Measurements from ENCODE around the gene IL17RE. TPM values are rescaled to one million over a fixed set of nuclear protein-coding genes. Genes with fewer than 3 reads are reported as not detected.

Gene IL17RE
- polyA plus RNA-seq, 3 donors, result 0.27 TPM; not detected in 2

GRCh38 chr3:9930804-9931418 is 28.3 kb downstream of the IL17RE start:
- Histone ChIP-seq H3K36me3 (replicated peaks in 1 of 2; ENCODE audit: control insufficient read depth in 1 of 2, insufficient read depth in 2 of 2, low read length in 2 of 2) (peaks cover 0 to 2% of the 10 kb centered on the region in 2 donors), H3K27ac (ENCODE audit: low read depth in 1 of 2, low read length in 2 of 2) (no peak overlapping the region), H3K9me3 (replicated peaks in 1 of 2; ENCODE audit: control insufficient read depth in 1 of 2, insufficient read depth in 1 of 2, low read length in 2 of 2) (no peaks in the 10 kb centered on the region), H3K79me2 (ENCODE audit: insufficient read depth, low read length) (peaks cover 5% of the 10 kb centered on the region), H3K4me1 (ENCODE audit: control insufficient read depth in 1 of 2, insufficient read depth in 2 of 2, low read length in 2 of 2) (peaks cover 22 to 34% of the 10 kb centered on the region in 2 donors), H3K9ac (ENCODE audit: insufficient read depth, low read length, poor library complexity, severe bottlenecking) (no peak overlapping the region), H3K4me2 (replicated peaks; ENCODE audit: extremely low read depth, low read length, poor library complexity, severe bottlenecking) (no peak overlapping the region), H4K20me1 (ENCODE audit: insufficient read depth, low read length) (no peaks in the 10 kb centered on the region), H3K27me3 (ENCODE audit: control insufficient read depth in 2 of 2, insufficient read depth in 2 of 2, low read length in 2 of 2) (no peaks in the 10 kb centered on the region), H2AFZ (ENCODE audit: insufficient read depth, low read depth, low read length, poor library complexity, severe bottlenecking) (no peak overlapping the region), H3K4me3 (replicated peaks in 1 of 3; ENCODE audit: low read depth in 2 of 3, low read length in 3 of 3) (no peak overlapping the region)
- no peak for TF ChIP-seq CTCF (IDR thresholded peaks at IDR 0.05)
- intact Hi-C loops (cut with micrococcal nuclease), result loop anchor here in 1 of 2 donors (5.0 to 10.0 kb wide), 3 partner anchors 56 to 394 kb away; partner anchors contain the start of genes EMC3, FANCD2 and SEC13
- 80% methylated on average over 1 of the region's 4 CpGs for WGBS (ENCODE audit: insufficient coverage)
- H3K4me1 Mint-ChIP-seq, result peaks cover 28% of the 10 kb centered on the region
- no peak for DNase-seq
- H3K36me3 Mint-ChIP-seq, result peaks cover 6 to 16% of the 10 kb centered on the region in 2 donors
- peaks cover 0 to 2% (median 0%) of the 10 kb centered on the region in 3 donors for H3K27me3 Mint-ChIP-seq (ENCODE audit: low read depth in 3 of 3)
- no peaks in the 10 kb centered on the region for H3K9me3 Mint-ChIP-seq
- H3K4me3 Mint-ChIP-seq, result no peak overlapping the region
- no peak overlapping the region for H3K27ac Mint-ChIP-seq

DNA sequence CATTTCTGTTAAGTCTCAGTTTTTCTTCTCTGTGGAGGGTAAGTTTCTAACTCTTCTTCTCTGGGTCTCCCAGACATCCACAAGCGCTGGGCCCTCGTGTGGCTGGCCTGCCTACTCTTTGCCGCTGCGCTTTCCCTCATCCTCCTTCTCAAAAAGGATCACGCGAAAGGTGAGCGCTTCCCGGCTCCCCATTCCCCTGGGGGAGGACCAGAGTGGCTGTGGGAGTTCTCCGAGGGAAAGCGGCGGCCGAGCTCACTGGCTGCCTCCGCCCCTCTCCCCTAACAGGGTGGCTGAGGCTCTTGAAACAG is 29.8 kb downstream of the IL17RE start:
- DNase-seq, result no peak
- Histone ChIP-seq H2AFZ (ENCODE audit: insufficient read depth, low read depth, low read length, poor library complexity, severe bottlenecking) (peak overlapping the region; percentile 90), H3K4me3 (replicated peaks in 1 of 3; ENCODE audit: low read depth in 2 of 3, low read length in 3 of 3) (peak overlapping the region; percentile 41 to 85 (median 69)), H3K27ac (ENCODE audit: low read depth in 1 of 2, low read length in 2 of 2) (peak overlapping the region; percentile 41 to 92), H3K9ac (ENCODE audit: insufficient read depth, low read length, poor library complexity, severe bottlenecking) (peak overlapping the region; percentile 90), H3K9me3 (replicated peaks in 1 of 2; ENCODE audit: control insufficient read depth in 1 of 2, insufficient read depth in 1 of 2, low read length in 2 of 2) (no peaks in the 10 kb centered on the region), H3K36me3 (replicated peaks in 1 of 2; ENCODE audit: control insufficient read depth in 1 of 2, insufficient read depth in 2 of 2, low read length in 2 of 2) (peaks cover 5 to 10% of the 10 kb centered on the region in 2 donors), H3K79me2 (ENCODE audit: insufficient read depth, low read length) (peaks cover 5% of the 10 kb centered on the region), H4K20me1 (ENCODE audit: insufficient read depth, low read length) (no peaks in the 10 kb centered on the region), H3K27me3 (ENCODE audit: control insufficient read depth in 2 of 2, insufficient read depth in 2 of 2, low read length in 2 of 2) (no peaks in the 10 kb centered on the region), H3K4me2 (replicated peaks; ENCODE audit: extremely low read depth, low read length, poor library complexity, severe bottlenecking) (peak overlapping the region; percentile 85), H3K4me1 (ENCODE audit: control insufficient read depth in 1 of 2, insufficient read depth in 2 of 2, low read length in 2 of 2) (peaks cover 25 to 38% of the 10 kb centered on the region in 2 donors)
- Mint-ChIP-seq H3K4me1 (peaks cover 30% of the 10 kb centered on the region), H3K4me3 (peak overlapping the region; percentile 92 to 97), H3K9me3 (no peaks in the 10 kb centered on the region), H3K27me3 (ENCODE audit: low read depth in 3 of 3) (peaks cover 0 to 2% (median 0%) of the 10 kb centered on the region in 3 donors), H3K36me3 (peaks cover 16 to 26% of the 10 kb centered on the region in 2 donors), H3K27ac (peak overlapping the region in 4 of 7 donors; percentile 2 to 99 (median 52))
- intact Hi-C loops (cut with micrococcal nuclease), result loop anchor here in 1 of 2 donors (5.0 to 10.0 kb wide), 3 partner anchors 55 to 392 kb away; partner anchors contain the start of genes EMC3, FANCD2 and SEC13
- 0% methylated on average over 3 of the region's 13 CpGs for WGBS (ENCODE audit: insufficient coverage)
- TF ChIP-seq CTCF (IDR thresholded peaks at IDR 0.05), result no peak
